GM19043 (cell line): ENCODE measurements around the gene GIGYF2.
A peak's percentile ranks its signal among the peaks of the same experiment; 100 is the strongest.
"Not testable (repeated sequence)": the region's sequence is repeated elsewhere in the genome, so short reads cannot be mapped to it uniquely, and the experiment has no call there.

ENCODE experiments used
- ATAC-seq: cut with Tn5 transposase; IDR thresholded peaks from one replicate; pipeline ENCODE4 v1.9.1; 2021; ENCODE audit warnings: low read depth; ENCODE audit not compliant: unreplicated experiment

GIGYF2 gene

DNA sequence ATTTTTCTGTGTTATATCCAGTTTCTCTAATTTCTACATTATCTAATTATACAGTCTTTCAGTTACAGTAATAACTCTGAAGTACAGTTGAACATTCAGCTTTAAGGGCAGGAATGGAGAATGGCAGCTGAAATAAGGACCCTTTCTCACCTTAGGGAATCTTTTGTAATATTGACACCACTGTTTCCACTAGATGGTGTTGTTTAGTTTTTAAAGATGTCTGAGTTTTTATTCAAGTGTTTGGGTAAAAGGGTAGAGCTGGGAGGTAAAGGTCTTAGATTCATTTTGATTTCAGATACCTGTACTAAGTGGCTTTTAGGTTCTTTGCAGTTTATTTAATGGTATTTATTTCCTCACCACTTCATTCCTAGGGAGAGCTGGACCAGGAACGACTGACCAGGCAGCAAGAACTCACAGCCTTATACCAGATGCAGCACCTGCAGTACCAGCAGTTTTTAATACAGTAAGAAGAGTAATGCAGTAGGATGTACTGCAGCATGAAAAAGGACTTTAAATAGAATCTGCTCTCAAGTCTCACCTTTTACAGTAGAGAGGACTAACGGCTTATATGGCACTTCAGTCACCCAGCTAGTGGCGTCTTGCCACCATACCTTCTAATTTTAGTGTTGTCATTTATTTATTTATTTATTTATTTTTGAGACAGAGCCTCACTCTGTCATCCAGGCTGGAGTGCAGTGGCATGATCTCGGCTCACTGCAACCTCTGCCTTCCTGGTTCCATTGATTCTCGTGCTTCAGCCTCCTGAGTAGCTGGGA lies 112.4 kb downstream of the GIGYF2 start:
- no peak for ATAC-seq

DNA sequence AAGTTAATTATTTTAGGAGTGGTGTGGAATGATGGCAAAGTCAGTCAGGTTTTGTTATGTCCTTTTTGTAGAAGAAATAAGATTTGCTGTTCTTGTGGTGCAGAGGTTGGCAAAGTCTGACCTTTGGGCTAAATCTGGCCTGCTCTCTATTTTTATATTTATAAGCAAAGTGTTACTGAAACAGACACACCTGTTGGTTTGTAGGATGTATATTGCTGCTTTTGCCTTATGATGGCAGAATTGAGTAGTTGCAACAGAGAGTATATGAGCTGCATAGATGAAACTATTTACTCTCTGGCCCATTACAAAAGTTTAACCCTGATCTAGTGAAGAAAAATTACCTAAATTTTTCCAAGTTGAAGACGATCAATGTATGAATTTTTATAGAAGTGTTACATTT lies 113.3 kb downstream of the GIGYF2 start:
- no peak for ATAC-seq

DNA sequence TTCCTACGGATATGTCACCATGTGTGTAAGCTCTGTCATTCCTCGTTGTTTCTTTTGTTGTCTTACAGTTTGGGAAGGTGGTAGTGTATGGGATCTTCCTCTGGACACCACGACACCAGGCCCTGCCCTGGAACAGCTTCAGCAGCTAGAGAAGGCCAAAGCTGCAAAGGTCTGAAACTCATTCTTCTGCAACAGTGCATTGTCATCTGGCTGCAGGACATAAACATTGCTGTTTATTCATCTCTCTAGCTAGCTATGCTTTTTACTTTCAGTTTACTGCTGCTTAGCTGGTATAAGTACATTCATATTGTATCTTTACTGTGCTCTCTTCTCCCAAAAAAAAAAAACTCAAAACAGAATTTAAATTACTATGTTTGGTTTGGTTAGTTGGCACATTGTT lies 118.4 kb downstream of the GIGYF2 start:
- ATAC-seq: no peak

DNA sequence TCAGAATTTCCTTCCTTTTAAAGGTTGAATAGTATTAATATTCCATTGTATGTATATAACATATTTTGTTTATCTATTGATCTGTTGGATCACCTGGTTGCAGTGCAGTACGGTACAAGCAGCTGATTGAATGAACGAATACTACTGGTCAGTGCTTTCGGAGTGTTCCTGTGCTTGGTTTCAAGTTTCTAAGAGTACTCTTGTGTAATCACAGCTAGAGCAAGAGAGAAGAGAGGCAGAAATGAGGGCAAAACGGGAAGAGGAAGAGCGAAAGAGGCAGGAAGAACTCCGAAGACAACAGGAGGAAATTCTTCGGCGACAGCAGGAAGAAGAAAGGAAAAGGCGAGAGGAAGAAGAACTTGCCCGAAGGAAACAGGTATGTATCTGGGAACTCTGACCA lies 119.5 kb downstream of the GIGYF2 start:
- no peak for ATAC-seq

DNA sequence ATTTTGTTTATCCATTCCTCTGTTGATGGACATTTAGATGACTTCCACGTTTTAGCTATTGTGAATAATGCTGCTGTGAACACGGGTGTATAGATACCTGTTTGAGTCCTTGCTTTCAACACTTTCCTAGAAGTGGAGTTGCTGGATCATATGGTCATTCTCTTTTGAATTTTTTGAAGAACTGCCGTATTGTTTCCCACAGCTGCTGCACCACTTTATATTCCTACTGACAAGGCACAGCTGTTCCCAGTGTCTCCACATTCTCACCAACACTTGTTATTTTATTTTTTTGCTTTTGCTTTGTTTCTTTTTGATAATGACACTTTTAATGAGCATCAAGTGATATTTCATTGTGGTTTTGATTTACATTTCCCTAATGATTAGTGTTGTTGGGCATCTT lies 120.6 kb downstream of the GIGYF2 start:
- ATAC-seq: no peak

DNA sequence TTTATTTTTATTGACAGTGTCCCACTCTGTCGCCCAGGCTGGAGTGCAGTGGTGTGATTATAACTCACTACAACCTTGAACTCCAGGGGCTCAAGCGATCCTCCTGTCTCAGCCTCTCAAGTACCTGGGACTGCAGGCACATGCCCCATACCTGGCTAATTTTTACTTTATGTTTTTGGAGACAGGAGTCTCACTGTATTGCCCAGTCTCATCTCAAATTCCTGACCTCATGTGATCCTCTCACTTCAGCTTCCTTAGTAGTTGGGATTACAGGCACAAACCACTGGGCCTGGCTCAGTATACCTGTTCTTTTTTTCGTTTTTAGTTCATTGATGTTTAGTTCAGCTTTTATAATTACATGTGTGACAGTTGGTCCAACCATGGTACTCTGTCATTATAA lies 132.9 kb downstream of the GIGYF2 start:
- ATAC-seq: no peak

DNA sequence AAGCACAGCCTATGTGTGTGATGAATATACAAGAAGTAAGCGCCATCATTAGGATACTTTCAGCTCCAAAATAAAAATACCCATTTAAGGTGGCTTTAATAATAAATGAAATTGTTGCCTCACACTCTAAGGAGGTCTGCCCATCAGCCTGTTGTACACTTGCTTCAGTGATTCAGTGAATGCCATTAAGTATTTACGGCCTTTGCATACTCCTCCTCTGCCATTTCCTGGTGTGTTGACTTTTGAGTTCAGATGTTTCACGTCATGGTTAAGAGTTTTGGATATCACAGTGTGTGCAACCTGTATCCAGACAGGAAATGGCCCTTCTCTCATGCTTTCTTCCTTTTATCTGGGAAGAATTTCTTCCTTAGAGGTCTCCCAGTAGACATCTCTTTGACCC lies 134.4 kb downstream of the GIGYF2 start:
- ATAC-seq: no peak

DNA sequence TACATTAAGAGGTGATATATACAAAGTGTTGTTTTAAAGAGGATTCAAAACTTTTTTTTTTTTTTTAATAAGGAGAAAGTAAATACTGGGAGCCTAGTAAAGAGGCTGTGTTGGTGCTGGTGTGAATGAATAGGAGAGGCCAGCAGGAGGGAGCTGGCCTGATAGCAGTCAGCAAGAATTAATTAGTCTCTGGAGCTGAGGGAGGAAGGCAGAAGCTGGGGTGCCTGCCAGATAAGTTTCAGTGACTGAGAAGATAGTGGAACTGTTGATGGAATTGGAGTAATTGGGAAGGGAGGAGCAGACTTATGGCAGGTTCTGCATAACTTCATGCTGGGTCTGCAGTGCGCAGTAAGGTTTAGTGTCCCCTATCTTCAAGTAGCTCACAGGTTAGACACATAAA lies 136.7 kb downstream of the GIGYF2 start:
- no peak for ATAC-seq

DNA sequence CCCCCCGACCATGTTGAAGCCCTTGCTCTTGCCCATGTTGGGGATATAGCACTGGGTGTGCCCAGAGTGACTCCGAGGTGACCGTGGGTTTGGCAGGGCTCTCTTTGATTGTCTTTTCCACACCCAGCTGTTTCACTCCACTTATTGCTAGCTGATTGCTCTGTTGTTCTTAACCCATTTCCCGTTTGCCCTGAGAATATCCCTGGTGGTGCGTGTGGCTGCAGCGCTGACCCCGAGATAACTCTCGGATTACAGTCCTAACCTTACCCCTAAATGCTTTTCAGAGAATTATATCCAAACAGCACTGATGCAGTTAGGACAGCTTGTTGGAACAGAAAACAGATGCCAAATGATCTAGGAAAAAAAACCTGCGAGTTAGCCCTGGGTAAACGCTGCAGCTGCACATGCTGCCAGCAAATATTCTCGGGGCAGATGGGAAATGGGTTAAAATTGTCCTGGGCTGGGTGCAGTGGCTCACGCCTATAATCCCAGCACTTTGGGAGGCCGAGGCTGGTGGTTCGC lies 138.6 kb downstream of the GIGYF2 start:
- no peak for ATAC-seq

DNA sequence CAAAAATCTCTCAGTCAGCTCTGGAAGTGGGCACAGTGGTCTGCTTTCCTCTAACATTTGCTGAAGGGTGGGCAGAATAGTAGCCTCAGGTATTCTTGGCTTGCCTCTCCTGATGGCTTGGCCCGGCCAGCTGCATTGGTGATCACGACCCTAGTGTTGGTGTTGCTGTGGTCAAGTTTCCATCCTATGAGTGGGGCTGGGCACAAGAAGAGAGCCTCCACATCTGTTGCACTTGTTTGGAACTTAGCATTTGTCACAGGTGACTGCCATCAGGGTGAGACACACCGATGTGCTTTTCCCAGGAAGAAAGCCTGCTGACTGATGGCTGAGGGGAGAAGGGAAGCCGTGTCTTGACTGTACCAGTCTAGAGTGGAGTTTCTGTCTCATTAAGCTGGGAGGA lies 139.8 kb downstream of the GIGYF2 start:
- no peak for ATAC-seq

DNA sequence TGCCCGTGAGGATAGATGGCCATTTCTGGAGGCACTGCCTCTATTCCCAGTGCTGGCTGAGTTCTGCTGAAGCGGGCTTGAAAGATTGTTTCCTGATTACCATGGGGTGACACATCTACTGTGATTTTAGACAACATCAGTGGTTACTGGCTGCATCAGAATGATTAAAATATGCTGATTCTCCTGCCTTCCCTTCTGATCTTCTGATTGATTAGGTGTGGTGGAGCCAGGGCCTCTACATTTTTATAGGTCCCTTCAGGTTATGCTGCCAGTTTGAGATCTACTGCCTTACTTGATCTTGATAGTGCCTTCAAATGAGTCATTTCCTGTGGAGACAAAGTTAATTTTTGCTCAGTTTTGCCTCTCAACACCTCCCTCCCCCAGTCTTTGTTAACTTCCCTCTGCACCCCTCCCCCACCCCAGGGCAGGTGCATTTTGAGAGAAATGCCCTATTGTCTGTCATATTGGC lies 141.3 kb downstream of the GIGYF2 start:
- peak; percentile 91 for ATAC-seq

DNA sequence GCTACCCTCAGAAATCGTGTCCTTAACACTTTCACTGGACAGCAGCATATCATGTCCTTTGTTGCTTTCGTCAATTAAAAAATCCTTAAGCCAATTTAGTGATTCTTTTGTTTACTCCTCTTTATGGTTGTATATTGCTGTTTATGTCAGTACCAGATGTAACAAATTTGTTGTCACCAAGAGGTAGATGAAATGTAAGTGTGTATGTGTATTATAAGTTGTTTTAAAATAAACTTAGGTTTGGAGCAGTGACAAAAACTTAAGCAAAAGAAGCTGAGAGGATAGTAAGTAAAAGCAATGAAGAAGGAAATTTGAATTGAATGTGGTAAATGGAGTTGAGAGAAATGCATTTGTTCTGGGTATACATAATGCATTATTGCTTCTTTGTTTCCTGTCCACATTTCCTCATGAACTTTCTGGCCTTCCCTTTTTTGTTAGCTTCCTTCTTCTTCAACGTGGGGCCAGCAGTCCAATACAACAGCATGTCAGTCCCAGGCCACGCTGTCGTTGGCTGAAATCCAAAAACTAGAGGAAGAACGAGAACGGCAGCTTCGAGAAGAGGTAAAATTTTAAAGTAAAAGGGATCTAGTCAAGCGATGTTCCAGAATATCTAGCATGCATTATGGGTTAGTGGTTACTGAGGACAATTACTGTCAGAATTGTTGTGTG lies 142.4 kb downstream of the GIGYF2 start:
- ATAC-seq: no peak

DNA sequence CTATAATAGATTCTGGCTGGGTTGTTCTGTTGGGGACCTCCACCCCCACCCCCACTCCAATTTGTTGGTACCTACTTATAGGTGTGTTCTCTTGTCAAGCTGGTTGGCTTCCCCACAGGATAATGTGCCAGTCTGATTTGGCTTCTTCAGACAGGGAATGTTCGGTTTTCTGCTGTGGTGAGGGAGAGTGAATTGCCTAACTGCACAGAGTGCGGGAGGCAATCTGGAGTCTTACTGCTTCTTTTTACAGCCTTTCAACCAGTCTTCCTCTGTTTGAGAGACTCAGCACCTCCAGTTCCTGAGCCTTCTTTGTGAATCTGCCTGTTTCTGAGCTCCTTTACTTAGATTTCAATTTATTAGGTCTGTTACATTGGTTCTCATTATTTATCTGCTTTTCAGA lies 145.6 kb downstream of the GIGYF2 start:
- ATAC-seq: no peak

DNA sequence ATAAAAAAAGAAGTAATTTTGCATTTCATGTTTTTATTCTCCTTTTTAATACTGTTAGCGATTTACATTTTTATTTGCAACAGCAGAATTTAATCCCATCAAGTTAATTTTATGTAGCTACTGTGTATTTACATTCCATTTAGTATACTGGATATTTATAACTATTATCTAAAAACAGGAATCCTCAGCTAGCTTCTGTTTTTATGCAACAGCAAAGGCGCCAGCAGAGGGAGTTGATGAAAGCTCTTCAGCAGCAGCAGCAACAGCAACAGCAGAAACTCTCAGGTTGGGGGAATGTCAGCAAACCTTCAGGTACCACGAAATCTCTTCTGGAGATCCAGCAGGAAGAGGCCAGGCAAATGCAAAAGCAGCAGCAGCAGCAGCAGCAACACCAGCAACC lies 146.7 kb downstream of the GIGYF2 start:
- no peak for ATAC-seq

DNA sequence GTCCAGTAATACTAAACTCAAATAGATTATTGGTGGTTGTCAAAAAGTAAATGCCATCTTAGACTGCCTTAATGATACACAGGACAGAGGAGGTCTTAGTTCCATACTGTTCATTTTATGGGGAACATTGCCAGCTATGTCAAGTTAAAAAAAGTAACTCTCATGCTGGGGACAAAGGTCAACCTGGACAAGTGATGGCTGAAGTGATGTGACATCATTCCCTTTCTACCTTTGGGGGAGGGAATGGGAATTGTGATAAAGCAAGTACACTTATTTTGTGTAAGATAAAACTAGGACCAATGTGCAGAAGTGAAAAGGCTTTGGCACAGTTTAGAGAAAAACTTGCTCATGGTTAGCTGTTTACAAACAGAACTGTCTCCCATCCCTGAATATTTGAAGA lies 148.9 kb downstream of the GIGYF2 start:
- ATAC-seq: no peak

DNA sequence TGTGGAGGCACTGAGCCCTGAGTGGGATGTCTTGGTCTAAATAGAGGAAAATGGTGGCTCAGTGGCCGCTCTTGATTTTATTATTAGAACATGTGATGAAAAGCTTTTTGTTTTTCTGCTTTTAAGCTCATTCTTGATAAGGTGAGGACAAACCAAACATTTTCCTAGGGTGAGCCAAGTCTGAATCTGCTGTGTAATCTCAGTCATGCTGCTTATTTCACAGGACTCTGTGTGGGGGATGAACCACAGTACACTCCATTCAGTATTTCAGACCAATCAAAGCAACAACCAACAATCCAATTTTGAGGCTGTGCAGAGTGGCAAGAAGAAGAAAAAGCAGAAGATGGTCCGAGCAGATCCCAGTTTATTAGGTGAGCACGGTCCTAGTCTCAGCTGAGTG lies 152.9 kb downstream of the GIGYF2 start:
- ATAC-seq: no peak

DNA sequence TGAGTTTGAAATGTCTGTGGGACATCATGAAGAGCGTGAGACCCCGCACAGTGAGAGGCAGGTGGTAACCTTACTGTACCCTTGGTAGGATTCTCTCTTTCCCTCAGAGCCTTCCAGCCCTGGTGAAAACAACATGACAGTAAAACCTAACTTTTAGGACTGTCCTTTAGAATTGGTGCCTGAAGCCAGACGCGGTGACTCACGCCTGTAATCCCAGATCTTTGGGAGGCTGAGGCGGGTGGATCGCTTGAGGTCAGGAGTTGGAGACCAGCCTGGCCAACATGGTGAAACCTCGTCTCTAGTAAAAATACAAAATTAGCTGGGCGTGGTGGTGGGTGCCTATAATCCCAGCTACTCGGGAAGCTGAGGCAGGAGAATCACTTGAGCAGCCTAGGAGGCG lies 154.9 kb downstream of the GIGYF2 start:
- ATAC-seq: not testable (repeated sequence)

DNA sequence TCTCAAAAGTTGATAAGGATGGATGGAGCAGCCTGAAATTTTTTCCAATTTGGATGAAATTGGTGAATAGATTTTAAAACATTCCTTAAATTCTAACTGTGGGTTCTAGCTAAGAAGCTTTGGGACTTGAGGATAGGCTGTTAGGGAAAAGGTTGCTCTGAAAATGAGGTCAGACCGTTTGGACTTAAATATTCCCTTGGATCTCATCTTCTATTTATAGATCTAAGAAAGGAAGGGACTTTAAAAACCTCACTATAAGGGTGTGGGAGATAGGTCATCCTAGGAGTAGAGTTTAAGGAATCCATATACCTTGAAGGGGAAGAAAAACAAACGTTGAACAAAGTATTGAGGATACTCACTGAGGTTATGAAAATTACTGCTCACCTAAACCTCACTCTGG lies 155.5 kb downstream of the GIGYF2 start:
- ATAC-seq: no peak

DNA sequence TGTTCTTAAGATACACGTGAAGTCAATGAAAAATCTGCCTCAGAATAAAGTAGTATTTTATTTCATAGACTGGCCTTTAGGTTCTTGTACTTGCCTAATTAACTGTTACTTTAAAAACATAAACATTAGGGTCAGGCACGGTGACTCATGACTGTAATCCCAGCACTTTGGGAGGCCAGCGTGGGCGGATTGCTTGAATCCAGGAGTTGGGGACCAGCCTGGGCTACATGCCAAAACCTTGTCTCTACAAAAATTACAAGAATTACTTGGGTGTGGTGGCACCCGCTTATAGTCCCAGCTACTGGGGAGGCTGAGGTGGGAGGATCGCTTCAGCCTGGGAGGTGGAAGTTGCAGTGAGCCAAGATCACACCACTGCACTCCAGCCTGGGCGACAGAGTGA lies 157.0 kb downstream of the GIGYF2 start:
- no peak for ATAC-seq

DNA sequence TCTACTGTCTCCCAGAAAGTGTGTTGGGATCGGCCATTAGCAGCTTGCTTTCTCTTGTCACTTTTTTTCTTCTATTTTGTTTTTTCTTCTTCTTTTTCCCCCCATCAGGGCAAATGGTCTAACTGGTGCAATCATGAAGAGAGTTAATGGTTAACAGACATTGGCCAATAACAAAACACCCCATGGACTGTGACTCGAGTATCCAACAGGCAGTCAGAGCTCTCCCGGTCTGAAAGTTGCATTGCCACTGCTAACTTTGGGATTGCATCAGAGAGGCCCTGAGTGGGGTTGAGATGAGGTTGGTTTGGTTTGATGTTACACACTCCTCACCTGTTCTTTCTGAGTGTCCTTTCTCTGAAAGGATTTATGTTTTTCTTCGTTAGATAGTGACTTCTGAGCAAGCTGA lies 160.0 kb downstream of the GIGYF2 start:
- ATAC-seq: no peak

DNA sequence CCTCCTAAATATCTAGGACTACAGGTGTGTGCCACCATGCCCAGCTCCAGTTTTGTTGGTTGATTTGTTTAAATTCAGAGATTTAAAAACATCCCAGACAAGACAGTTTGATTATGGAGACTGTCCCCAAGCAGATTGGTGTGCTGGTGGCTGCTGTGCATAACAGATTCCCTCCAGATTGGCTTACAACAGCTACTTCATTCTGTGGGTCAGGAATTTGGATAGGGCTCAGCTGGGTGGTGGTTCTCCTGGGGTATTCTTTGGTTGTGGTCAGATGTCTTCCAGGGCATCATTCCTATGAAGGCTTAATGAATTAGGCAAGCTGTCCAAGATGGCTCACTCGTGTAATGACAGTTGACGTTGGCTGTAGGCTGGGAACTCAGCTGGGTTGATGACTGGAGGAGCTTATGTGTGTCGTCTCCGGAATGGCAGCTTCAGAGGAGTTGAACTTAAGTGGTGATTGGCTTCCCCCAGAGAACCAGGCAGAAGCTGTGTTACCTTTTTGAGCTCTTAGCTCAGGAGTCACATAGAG lies 162.3 kb downstream of the GIGYF2 start:
- ATAC-seq: no peak
